ENCODE measurements around the gene MBTD1.
"Not testable (repeated sequence)": the region's sequence is repeated elsewhere in the genome, so short reads cannot be mapped to it uniquely, and the experiment has no call there.

Gene MBTD1

GRCh38 chr17:51259564-51260236, at the start of gene MBTD1:
TSS of gene MBTD1 (minus strand) at chr17:51260049. CDS start at chr17:51225161, 34,888 bp downstream.
- H3K27me3 ChIP-seq (ENCODE audit: control insufficient read depth, insufficient read depth, low read length): no peaks in the 10 kb centered on the region
- peak within 1 kb of the TSS; percentile 100 for H3K9ac ChIP-seq (ENCODE audit: low read depth, low read length)
- no peaks in the 10 kb centered on the region for H3K36me3 ChIP-seq (ENCODE audit: control insufficient read depth, insufficient read depth, low read length)
- H3K4me1 ChIP-seq (ENCODE audit: control insufficient read depth, insufficient read depth, low read length): no peaks in the 10 kb centered on the region
- no peaks in the 10 kb centered on the region for H3K9me3 ChIP-seq (ENCODE audit: control insufficient read depth, insufficient read depth, low read length)
- peak within 1 kb of the TSS; percentile 100 for H3K4me3 ChIP-seq (ENCODE audit: low read depth, low read length)

GRCh38 chr17:51305182-51305581, 45.3 kb upstream of the MBTD1 start:
- H3K27me3 ChIP-seq (ENCODE audit: control insufficient read depth, insufficient read depth, low read length): no peaks in the 10 kb centered on the region
- H3K4me3 ChIP-seq (ENCODE audit: low read depth, low read length): no peak overlapping the region
- peaks cover 12% of the 10 kb centered on the region for H3K4me1 ChIP-seq (ENCODE audit: control insufficient read depth, insufficient read depth, low read length)
- H3K9ac ChIP-seq (ENCODE audit: low read depth, low read length): no peak overlapping the region
- H3K9me3 ChIP-seq (ENCODE audit: control insufficient read depth, insufficient read depth, low read length): no peaks in the 10 kb centered on the region
- H3K36me3 ChIP-seq (ENCODE audit: control insufficient read depth, insufficient read depth, low read length): no peaks in the 10 kb centered on the region

GRCh38 chr17:51299859-51300258, 40.0 kb upstream of the MBTD1 start:
- Histone ChIP-seq H3K4me1 (ENCODE audit: control insufficient read depth, insufficient read depth, low read length) (peaks cover 14% of the 10 kb centered on the region), H3K9me3 (ENCODE audit: control insufficient read depth, insufficient read depth, low read length) (no peaks in the 10 kb centered on the region), H3K9ac (ENCODE audit: low read depth, low read length) (no peak overlapping the region), H3K36me3 (ENCODE audit: control insufficient read depth, insufficient read depth, low read length) (no peaks in the 10 kb centered on the region), H3K27me3 (ENCODE audit: control insufficient read depth, insufficient read depth, low read length) (no peaks in the 10 kb centered on the region), H3K4me3 (ENCODE audit: low read depth, low read length) (no peak overlapping the region)

- Histone ChIP-seq H3K4me3 (ENCODE audit: low read depth, low read length) (no peak overlapping the region), H3K4me1 (ENCODE audit: control insufficient read depth, insufficient read depth, low read length) (peaks cover 14% of the 10 kb centered on the region), H3K36me3 (ENCODE audit: control insufficient read depth, insufficient read depth, low read length) (no peaks in the 10 kb centered on the region), H3K9me3 (ENCODE audit: control insufficient read depth, insufficient read depth, low read length) (no peaks in the 10 kb centered on the region), H3K27me3 (ENCODE audit: control insufficient read depth, insufficient read depth, low read length) (no peaks in the 10 kb centered on the region), H3K9ac (ENCODE audit: low read depth, low read length) (no peak overlapping the region)
Measured at GRCh38 chr17:51298508-51299371, 38.9 kb upstream of the MBTD1 start.

DNA sequence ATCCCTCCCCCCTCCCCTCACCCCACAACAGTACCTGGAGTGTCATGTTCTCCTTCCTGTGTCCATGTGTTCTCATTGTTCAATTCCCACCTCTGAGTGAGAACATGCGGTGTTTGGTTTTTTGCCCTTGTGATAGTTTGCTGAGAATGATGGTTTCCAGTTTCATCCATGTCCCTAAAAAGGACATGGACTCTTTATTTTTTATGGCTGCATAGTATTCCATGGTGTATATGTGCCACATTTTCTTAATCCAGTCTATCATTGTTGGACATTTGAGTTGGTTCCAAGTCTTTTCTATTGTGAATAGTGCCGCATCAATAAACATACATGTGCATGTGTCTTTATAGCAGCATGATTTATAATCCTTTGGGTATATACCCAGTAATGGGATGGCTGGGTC, 34.5 kb upstream of the MBTD1 start:
- not testable (repeated sequence) for H3K4me1 ChIP-seq (ENCODE audit: control insufficient read depth, insufficient read depth, low read length); H3K9ac ChIP-seq (ENCODE audit: low read depth, low read length); H3K36me3 ChIP-seq (ENCODE audit: control insufficient read depth, insufficient read depth, low read length); H3K9me3 ChIP-seq (ENCODE audit: control insufficient read depth, insufficient read depth, low read length); H3K4me3 ChIP-seq (ENCODE audit: low read depth, low read length); H3K27me3 ChIP-seq (ENCODE audit: control insufficient read depth, insufficient read depth, low read length)

- no peak overlapping the region for H3K9ac ChIP-seq (ENCODE audit: low read depth, low read length)
- no peaks in the 10 kb centered on the region for H3K4me1 ChIP-seq (ENCODE audit: control insufficient read depth, insufficient read depth, low read length)
- no peak overlapping the region for H3K4me3 ChIP-seq (ENCODE audit: low read depth, low read length)
- no peaks in the 10 kb centered on the region for H3K27me3 ChIP-seq (ENCODE audit: control insufficient read depth, insufficient read depth, low read length)
- H3K36me3 ChIP-seq (ENCODE audit: control insufficient read depth, insufficient read depth, low read length): no peaks in the 10 kb centered on the region
- no peaks in the 10 kb centered on the region for H3K9me3 ChIP-seq (ENCODE audit: control insufficient read depth, insufficient read depth, low read length)
Measured at GRCh38 chr17:51289696-51290111, 29.9 kb upstream of the MBTD1 start.

- no peaks in the 10 kb centered on the region for H3K4me1 ChIP-seq (ENCODE audit: control insufficient read depth, insufficient read depth, low read length)
- H3K9me3 ChIP-seq (ENCODE audit: control insufficient read depth, insufficient read depth, low read length): no peaks in the 10 kb centered on the region
- H3K9ac ChIP-seq (ENCODE audit: low read depth, low read length): no peak overlapping the region
- H3K36me3 ChIP-seq (ENCODE audit: control insufficient read depth, insufficient read depth, low read length): no peaks in the 10 kb centered on the region
- H3K4me3 ChIP-seq (ENCODE audit: low read depth, low read length): no peak overlapping the region
- H3K27me3 ChIP-seq (ENCODE audit: control insufficient read depth, insufficient read depth, low read length): no peaks in the 10 kb centered on the region
Measured at GRCh38 chr17:51287412-51287811, 27.6 kb upstream of the MBTD1 start.

GRCh38 chr17:51279183-51279582, 19.3 kb upstream of the MBTD1 start:
- Histone ChIP-seq H3K27me3 (ENCODE audit: control insufficient read depth, insufficient read depth, low read length) (no peaks in the 10 kb centered on the region), H3K4me3 (ENCODE audit: low read depth, low read length) (no peak overlapping the region), H3K9me3 (ENCODE audit: control insufficient read depth, insufficient read depth, low read length) (no peaks in the 10 kb centered on the region), H3K4me1 (ENCODE audit: control insufficient read depth, insufficient read depth, low read length) (no peaks in the 10 kb centered on the region), H3K9ac (ENCODE audit: low read depth, low read length) (no peak overlapping the region), H3K36me3 (ENCODE audit: control insufficient read depth, insufficient read depth, low read length) (peaks cover 10% of the 10 kb centered on the region)

DNA sequence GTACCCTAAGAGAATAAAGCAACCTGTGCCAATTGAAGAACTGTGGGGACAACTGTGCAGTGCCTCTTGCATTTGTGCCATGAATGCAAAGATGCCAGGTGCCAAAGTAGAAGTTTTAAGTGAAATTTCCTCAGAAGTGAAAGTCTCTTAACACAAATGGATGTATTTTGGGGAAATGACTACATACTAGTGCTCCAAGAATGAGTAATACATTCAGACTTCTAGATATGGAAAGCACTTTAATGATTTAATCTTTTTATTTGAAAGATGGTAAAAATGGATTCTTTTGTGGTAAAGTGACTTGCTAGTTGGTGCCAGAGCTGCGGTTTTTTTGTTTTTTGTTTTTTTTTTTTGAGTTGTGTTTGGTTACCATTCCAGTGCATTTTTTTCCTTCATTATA, 15.5 kb upstream of the MBTD1 start:
- peaks cover 10% of the 10 kb centered on the region for H3K36me3 ChIP-seq (ENCODE audit: control insufficient read depth, insufficient read depth, low read length)
- H3K9me3 ChIP-seq (ENCODE audit: control insufficient read depth, insufficient read depth, low read length): no peaks in the 10 kb centered on the region
- no peaks in the 10 kb centered on the region for H3K27me3 ChIP-seq (ENCODE audit: control insufficient read depth, insufficient read depth, low read length)
- H3K4me3 ChIP-seq (ENCODE audit: low read depth, low read length): no peak overlapping the region
- no peaks in the 10 kb centered on the region for H3K4me1 ChIP-seq (ENCODE audit: control insufficient read depth, insufficient read depth, low read length)
- H3K9ac ChIP-seq (ENCODE audit: low read depth, low read length): no peak overlapping the region

DNA sequence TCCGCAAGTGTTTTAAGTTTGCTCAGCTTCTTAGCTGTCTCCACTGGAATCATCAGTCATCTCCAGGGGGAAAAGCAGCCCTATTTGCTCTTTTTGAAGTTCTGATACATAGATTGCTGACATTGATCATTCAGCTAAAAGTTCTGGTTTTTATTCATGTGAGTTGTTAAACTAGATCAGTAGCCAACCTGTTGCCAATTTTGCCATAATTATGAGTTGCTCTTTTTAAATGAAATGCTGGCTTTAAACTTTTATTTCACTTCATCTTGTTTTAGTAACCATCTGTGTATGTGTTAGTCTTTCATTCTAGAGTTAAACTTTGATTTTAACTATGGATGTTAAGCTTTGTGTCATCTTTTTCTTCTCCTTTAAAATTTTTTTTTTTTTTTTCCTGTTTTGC, 13.0 kb upstream of the MBTD1 start:
- Histone ChIP-seq H3K36me3 (ENCODE audit: control insufficient read depth, insufficient read depth, low read length) (peaks cover 14% of the 10 kb centered on the region), H3K27me3 (ENCODE audit: control insufficient read depth, insufficient read depth, low read length) (no peaks in the 10 kb centered on the region), H3K4me3 (ENCODE audit: low read depth, low read length) (no peak overlapping the region), H3K9ac (ENCODE audit: low read depth, low read length) (no peak overlapping the region), H3K9me3 (ENCODE audit: control insufficient read depth, insufficient read depth, low read length) (no peaks in the 10 kb centered on the region), H3K4me1 (ENCODE audit: control insufficient read depth, insufficient read depth, low read length) (no peaks in the 10 kb centered on the region)

- Histone ChIP-seq H3K27me3 (ENCODE audit: control insufficient read depth, insufficient read depth, low read length) (no peaks in the 10 kb centered on the region), H3K9me3 (ENCODE audit: control insufficient read depth, insufficient read depth, low read length) (no peaks in the 10 kb centered on the region), H3K9ac (ENCODE audit: low read depth, low read length) (no peak overlapping the region), H3K4me1 (ENCODE audit: control insufficient read depth, insufficient read depth, low read length) (no peaks in the 10 kb centered on the region), H3K4me3 (ENCODE audit: low read depth, low read length) (no peak overlapping the region), H3K36me3 (ENCODE audit: control insufficient read depth, insufficient read depth, low read length) (peaks cover 6% of the 10 kb centered on the region)
Measured at GRCh38 chr17:51270636-51271035, 10.8 kb upstream of the MBTD1 start.

DNA sequence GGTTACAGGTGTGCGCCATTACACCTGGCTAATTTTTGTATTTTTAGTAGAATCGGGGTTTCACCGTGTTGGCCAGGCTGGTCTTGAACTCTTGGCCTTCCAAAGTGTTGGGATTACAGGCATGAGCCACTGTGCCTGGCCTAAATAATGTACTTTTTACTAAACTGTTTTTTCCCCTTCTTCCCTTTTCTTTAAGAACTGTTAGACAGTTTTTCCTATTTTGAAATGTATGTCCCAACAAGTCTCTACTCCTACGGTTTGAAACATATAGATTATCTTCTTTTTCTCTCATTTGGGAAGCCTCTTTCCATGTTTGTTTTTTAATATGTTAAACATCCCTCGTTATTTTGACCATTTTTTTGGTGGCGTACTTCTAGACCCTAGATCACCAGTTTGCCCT, 10.1 kb upstream of the MBTD1 start:
- Histone ChIP-seq H3K27me3 (ENCODE audit: control insufficient read depth, insufficient read depth, low read length) (no peaks in the 10 kb centered on the region), H3K9ac (ENCODE audit: low read depth, low read length) (no peak overlapping the region), H3K36me3 (ENCODE audit: control insufficient read depth, insufficient read depth, low read length) (peaks cover 7% of the 10 kb centered on the region), H3K4me1 (ENCODE audit: control insufficient read depth, insufficient read depth, low read length) (no peaks in the 10 kb centered on the region), H3K9me3 (ENCODE audit: control insufficient read depth, insufficient read depth, low read length) (no peaks in the 10 kb centered on the region), H3K4me3 (ENCODE audit: low read depth, low read length) (no peak overlapping the region)
